ENCODE measurements around the gene KCTD5.

DNA sequence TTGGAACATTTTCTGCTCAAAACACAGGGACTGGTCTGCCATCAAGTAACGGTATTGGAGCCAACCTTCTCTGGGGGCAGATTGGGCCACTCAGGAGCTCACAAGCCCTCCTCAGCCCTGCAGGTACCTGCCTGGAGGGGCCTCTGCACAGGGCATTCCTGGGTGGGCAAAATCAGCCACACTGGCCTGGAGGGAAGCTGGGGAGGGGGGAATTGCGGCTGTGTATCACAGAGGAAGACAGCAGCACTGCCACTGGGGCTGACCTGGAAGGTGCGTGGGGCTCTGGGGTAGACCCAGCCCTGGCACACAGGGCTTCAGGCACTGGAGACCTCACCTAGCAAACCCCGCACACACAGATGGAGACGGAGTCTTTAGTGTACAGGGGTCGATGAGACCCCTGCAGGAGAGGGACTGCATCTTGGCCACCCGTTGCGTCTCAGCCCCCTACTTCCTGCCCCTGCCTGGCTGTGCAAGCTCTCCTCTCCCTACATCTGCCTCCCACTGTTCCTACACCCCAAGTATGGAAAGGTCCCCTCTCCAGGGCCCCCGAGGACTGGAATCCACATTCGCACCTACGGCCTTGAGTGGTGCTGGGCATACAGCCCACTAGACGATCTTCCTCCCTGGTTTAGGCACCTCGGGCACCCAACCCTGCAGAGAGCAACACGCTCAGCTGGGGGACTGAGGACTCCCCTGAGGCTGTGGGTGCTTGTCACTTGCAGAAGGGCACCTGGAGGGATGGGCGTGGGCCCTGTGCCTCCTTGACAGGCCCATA, 63.0 kb downstream of the KCTD5 start:
- TF ChIP-seq CREB1 (CRISPR knock-in tag; IDR thresholded peaks at IDR 0.05), result no peak
- TF ChIP-seq CTCF (IDR thresholded peaks at IDR 0.05), result no peak
